Neural cell (in vitro differentiated cells): ENCODE results near the gene PNLIPRP2.

ENCODE experiments used
- EP300 ChIP-seq: fragments of 450-650 bp; conservative IDR thresholded peaks from 2 replicates; pipeline ENCODE4 v1.6.1; 2014; ENCODE audit warnings: antibody characterized with exemption, mild to moderate bottlenecking, moderate library complexity; ENCODE audit not compliant: poor library complexity, severe bottlenecking
- EZH2 ChIP-seq: fragments of 200-600, 300-800 bp; shearing (Covaris generic), sonication (generic); IDR thresholded peaks from 2 replicates; pipeline ENCODE4 v1.6.1; 2014; ENCODE audit warnings: antibody characterized with exemption, low read length, borderline replicate concordance, mild to moderate bottlenecking; ENCODE audit not compliant: insufficient read depth, poor library complexity, severe bottlenecking
- POLR2AphosphoS5 ChIP-seq: IDR thresholded peaks from 2 replicates; pipeline ENCODE4 v1.6.1; 2012
- RAD21 ChIP-seq: fragments of 450-650 bp; conservative IDR thresholded peaks from 2 replicates; pipeline ENCODE4 v1.6.1; 2014; ENCODE audit warnings: antibody characterized with exemption, mild to moderate bottlenecking, moderate library complexity
- REST ChIP-seq: IDR thresholded peaks from 2 replicates; pipeline ENCODE4 v1.6.1; 2012; ENCODE audit warnings: borderline replicate concordance
- SMC3 ChIP-seq: fragments of 450-650 bp; conservative IDR thresholded peaks from 2 replicates; pipeline ENCODE4 v1.6.1; 2014; ENCODE audit warnings: antibody characterized with exemption, mild to moderate bottlenecking, moderate library complexity; ENCODE audit not compliant: poor library complexity
- TF ChIP-seq, protein P1 (sequence below): fragments of 450-650 bp; IDR thresholded peaks from 2 replicates; pipeline ENCODE4 v1.5.1; 2014; ENCODE audit warnings: antibody characterized with exemption, mild to moderate bottlenecking, moderate library complexity; ENCODE audit not compliant: poor library complexity, severe bottlenecking

- no peak for TF ChIP-seq EZH2
- TF ChIP-seq, protein P1, sequence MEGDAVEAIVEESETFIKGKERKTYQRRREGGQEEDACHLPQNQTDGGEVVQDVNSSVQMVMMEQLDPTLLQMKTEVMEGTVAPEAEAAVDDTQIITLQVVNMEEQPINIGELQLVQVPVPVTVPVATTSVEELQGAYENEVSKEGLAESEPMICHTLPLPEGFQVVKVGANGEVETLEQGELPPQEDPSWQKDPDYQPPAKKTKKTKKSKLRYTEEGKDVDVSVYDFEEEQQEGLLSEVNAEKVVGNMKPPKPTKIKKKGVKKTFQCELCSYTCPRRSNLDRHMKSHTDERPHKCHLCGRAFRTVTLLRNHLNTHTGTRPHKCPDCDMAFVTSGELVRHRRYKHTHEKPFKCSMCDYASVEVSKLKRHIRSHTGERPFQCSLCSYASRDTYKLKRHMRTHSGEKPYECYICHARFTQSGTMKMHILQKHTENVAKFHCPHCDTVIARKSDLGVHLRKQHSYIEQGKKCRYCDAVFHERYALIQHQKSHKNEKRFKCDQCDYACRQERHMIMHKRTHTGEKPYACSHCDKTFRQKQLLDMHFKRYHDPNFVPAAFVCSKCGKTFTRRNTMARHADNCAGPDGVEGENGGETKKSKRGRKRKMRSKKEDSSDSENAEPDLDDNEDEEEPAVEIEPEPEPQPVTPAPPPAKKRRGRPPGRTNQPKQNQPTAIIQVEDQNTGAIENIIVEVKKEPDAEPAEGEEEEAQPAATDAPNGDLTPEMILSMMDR: no peak
- no peak for TF ChIP-seq REST
- no peak for TF ChIP-seq EP300
- TF ChIP-seq RAD21: no peak
- no peak for TF ChIP-seq POLR2AphosphoS5
- no peak for TF ChIP-seq SMC3
Measured at GRCh38 chr10:116684781-116685180, 64.0 kb downstream of the PNLIPRP2 start.
